HG02943 (cell line): ENCODE results near the gene KIAA1671.

Experiments
- ATAC-seq: cut with Tn5 transposase; IDR thresholded peaks from one replicate; pipeline ENCODE4 v1.9.1; 2021; ENCODE audit warnings: mild to moderate bottlenecking, low read depth, moderate library complexity; ENCODE audit not compliant: unreplicated experiment

KIAA1671 gene

GRCh38 chr22:24977370-24978221 is 25.1 kb downstream of the KIAA1671 start:
- no peak for ATAC-seq

- ATAC-seq, result no peak
These were observed 25.8 kb downstream of the KIAA1671 start for GRCh38 chr22:24978308-24978707.

DNA sequence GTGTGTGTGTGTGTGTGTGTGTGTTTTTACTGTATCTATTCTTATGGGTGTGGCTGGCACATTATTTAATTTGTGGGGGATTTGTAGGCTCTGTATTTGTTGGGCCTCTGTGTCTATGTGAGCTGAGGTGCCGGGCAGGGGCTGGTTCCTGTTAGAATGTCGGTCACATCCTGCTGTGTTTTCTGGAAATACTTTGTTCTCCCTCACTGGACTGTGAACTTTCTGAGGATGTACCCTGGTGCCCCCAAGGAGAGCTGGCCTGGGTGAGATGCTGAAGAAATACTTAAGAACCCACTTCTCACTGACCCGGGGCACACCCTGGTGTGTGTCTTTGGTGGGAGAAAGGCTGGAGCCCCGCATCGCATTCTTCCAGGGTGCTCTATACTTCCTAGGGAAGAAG is 28.6 kb downstream of the KIAA1671 start:
- ATAC-seq, result no peak

DNA sequence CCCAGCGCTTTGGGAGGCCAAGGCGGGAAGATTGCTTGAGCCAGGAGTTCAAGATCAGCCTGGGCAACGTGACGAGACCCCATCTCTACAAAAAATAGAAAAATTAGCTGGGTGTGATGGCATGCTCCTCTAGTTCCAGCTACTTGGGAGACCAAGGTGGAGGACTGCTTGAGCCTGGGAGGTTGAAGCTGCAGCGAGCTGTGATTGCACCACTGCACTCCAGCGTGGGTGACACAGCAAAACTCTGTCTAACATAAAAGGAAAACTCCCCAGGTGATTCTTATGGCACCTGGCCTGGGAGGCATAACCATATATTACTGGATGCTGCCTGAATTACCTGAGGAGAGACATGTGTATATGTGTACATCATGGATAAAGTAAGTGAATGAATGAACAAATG is 29.1 kb downstream of the KIAA1671 start:
- no peak for ATAC-seq

- ATAC-seq, result no peak
These were observed 30.0 kb downstream of the KIAA1671 start for GRCh38 chr22:24982301-24983056.

- no peak for ATAC-seq
These were observed 30.6 kb downstream of the KIAA1671 start for GRCh38 chr22:24983151-24983550.

- no peak for ATAC-seq
These were observed 31.6 kb downstream of the KIAA1671 start for GRCh38 chr22:24984122-24984521.

DNA sequence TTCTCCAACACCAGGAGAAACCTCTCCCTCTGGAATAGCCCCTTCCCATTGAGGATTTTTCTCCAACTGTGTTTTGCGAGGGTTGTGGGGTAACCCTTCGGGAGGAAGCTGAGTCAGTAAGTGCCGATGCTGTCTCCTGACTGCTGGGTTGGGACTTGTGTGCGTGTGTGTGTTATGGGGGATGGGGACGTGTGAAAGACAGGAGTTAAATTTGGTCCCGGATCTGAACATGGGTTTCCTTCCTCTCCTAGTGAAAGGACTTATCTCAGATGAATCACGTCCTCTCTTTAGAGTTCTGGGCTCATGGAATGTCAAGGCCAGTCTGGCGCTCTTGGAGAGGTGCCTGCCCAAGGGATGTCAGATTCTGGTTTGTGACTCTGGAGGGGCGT is 33.3 kb downstream of the KIAA1671 start:
- no peak for ATAC-seq

DNA sequence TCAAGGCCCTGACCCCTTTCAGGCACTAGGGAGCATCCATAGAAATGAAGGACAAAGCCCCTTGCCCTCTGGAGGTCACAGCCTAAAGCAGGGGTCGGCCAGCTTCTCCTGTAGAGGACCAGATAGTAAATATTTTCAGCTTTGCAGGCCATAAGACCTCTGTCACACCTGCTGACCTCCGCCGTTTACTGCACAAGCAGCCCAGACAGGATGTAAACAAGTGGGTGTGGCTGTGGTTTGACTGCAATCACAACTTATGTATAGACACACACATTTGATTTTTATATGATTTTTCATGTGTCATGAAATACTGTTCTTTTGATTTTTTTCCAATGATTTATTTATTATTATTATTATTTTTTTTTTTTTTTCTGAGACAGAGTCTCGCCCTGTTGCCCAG is 34.3 kb downstream of the KIAA1671 start:
- ATAC-seq, result no peak

GRCh38 chr22:24989135-24989534 is 36.6 kb downstream of the KIAA1671 start:
- ATAC-seq, result no peak

GRCh38 chr22:24989541-24989951 is 37.0 kb downstream of the KIAA1671 start:
- ATAC-seq, result no peak

- no peak for ATAC-seq
These were observed 37.9 kb downstream of the KIAA1671 start for GRCh38 chr22:24990344-24990905.

DNA sequence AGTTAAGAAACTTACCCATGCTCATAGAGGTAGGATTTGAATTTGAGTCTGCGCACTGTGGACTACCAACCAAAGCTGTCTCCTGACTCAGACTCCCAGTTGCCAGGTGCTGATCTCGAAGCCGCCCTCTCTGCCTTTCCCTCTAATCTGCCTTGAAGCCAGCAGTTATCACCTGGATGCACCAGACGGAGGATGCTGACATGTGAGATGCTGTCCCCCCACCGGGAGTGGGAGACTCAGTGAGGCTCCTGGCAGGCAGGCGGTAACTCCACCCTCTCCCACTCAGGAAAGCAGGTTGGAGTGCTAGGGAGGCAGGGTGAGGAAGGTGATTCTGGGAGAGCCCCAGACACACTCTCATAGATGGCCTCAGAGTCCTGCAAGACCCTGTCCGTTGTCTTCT is 40.4 kb downstream of the KIAA1671 start:
- ATAC-seq, result no peak

GRCh38 chr22:24994070-24994763 is 41.7 kb downstream of the KIAA1671 start:
- ATAC-seq, result no peak

DNA sequence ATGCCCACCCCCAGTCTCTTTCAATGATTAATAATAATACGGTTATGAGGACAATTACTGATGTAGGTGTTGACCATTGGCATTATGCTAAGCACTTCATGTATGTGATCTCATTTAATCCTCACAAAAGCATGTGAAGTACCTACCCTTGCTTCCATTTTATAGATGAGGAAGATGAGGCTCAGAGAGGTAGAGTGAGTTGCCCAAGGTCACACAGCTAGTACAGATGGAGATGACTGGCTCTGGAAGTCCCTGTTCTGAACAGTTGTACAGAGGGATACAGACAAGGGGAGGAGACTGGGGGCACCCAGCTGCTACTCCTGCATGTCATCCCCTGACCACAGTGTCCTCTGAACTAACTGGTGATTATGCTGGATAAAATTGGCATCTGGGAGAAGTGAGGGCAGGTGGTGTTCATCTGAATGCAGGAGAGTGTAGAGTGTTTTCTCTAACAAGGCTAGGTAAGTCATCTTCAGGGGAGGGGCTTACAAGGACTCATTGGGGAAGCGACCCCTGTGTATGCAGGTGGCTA is 43.2 kb downstream of the KIAA1671 start:
- no peak for ATAC-seq

GRCh38 chr22:24996420-24996952 is 44.0 kb downstream of the KIAA1671 start:
- no peak for ATAC-seq

GRCh38 chr22:24997023-24997422 is 44.5 kb downstream of the KIAA1671 start:
- no peak for ATAC-seq

DNA sequence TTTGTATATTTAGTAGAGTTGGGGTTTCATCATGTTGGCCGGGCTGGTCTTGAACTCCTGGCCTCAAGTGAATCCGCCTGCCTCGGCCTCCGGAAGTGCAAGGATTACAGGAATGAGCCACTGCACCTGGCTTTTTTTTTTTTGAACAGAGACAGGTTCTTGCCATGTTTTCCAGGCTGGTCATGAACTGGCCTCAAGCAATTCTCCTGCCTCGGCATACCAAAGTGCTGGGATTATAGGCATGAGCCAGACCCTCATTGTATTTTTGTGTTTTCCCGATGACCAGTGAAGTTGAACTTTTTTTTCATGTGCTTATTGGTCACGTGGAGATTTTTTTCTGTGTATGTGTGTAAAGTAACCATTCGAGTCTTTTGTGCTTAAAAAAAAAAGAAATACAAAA is 48.2 kb downstream of the KIAA1671 start:
- ATAC-seq, result no peak

DNA sequence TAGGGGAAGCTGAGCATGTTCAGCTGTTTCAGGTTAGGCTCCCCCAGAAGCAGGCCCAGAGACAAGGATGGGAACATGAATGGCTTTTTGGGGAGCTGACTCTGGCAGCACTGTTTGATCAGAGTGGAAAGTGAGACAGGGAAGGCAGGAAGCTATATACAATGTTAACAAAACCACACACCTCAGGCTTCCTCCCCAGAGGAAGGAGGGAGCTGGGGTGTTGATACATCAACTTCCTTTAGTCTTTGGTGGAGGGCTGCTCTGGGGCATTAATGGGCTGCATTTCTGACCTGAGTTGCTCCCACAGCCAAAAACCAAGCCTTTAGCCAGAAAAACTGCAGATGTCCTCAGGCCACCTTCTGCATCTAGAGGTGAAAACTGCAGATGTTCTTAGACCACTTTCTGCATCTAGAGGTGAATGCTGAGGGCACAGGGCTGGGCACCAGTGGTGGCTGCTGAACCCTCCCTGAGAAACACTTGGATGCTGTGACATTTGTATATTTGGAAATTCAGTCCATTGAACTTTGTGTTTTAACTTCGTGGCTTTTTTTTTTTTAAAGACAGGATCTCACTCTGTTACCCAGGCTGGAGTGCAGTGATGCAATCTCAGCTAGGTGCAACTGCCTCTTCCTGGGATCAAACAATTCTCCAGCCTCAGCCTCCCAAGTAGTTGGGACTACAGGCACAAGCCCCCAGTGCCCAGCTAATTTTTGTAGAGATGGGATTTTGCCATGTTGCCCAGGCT is 49.9 kb downstream of the KIAA1671 start:
- no peak for ATAC-seq

GRCh38 chr22:25006354-25006753 is 53.8 kb downstream of the KIAA1671 start:
- no peak for ATAC-seq
